Fibroblast of pulmonary artery (primary cell): ENCODE data around the gene ANXA8.

Experiments used
- DNase-seq: peaks from one replicate; pipeline ENCODE4 v3.0.0-alpha.2; 2010; ENCODE audit warnings: low read depth
- H3K4me3 ChIP-seq: replicated peaks from 2 replicates; pipeline ENCODE4 v1.5.1; 2011; ENCODE audit warnings: low read depth, mild to moderate bottlenecking, control low read depth, low read length, moderate library complexity
- TF ChIP-seq, protein P1 (sequence below): IDR thresholded peaks from 2 replicates; pipeline ENCODE4 v1.5.1; 2011; ENCODE audit warnings: mild to moderate bottlenecking, control low read depth, low read length, inconsistent platforms; ENCODE audit errors: missing control alignments

Gene ANXA8

GRCh38 chr10:47421057-47421952 is 62.6 kb downstream of the ANXA8 start:
- DNase-seq, result peak; percentile 46
- H3K4me3 ChIP-seq, result no peak overlapping the region
- TF ChIP-seq, protein P1, sequence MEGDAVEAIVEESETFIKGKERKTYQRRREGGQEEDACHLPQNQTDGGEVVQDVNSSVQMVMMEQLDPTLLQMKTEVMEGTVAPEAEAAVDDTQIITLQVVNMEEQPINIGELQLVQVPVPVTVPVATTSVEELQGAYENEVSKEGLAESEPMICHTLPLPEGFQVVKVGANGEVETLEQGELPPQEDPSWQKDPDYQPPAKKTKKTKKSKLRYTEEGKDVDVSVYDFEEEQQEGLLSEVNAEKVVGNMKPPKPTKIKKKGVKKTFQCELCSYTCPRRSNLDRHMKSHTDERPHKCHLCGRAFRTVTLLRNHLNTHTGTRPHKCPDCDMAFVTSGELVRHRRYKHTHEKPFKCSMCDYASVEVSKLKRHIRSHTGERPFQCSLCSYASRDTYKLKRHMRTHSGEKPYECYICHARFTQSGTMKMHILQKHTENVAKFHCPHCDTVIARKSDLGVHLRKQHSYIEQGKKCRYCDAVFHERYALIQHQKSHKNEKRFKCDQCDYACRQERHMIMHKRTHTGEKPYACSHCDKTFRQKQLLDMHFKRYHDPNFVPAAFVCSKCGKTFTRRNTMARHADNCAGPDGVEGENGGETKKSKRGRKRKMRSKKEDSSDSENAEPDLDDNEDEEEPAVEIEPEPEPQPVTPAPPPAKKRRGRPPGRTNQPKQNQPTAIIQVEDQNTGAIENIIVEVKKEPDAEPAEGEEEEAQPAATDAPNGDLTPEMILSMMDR, result no peak

- no peak for DNase-seq
- H3K4me3 ChIP-seq, result no peak overlapping the region
- TF ChIP-seq, protein P1, result no peak
Observed at GRCh38 chr10:47420305-47421056, 63.4 kb downstream of the ANXA8 start.

GRCh38 chr10:47419421-47419820 is 64.5 kb downstream of the ANXA8 start:
- no peak overlapping the region for H3K4me3 ChIP-seq
- TF ChIP-seq, protein P1, result no peak
- no peak for DNase-seq

DNA sequence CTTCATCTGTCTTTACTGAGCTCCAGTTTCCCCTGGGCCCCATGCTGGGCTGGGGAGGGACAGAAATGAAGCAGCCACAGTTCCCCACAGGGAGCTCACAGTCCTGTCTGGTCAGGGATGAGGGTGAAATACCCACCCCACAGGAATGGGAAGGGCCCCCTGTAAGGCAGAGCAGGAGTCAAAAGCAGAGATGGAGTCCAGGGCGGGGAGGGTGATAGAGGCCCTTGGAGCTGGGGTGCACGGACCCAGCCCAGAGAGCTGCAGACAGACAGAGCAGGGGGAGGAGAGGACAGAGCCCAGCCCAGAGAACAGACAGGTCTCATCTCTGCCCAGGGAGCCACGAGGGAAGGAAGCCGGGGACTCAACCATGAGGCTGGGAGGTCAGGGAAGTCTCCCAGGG is 64.9 kb downstream of the ANXA8 start:
- TF ChIP-seq, protein P1, result no peak
- H3K4me3 ChIP-seq, result no peak overlapping the region
- no peak for DNase-seq

DNA sequence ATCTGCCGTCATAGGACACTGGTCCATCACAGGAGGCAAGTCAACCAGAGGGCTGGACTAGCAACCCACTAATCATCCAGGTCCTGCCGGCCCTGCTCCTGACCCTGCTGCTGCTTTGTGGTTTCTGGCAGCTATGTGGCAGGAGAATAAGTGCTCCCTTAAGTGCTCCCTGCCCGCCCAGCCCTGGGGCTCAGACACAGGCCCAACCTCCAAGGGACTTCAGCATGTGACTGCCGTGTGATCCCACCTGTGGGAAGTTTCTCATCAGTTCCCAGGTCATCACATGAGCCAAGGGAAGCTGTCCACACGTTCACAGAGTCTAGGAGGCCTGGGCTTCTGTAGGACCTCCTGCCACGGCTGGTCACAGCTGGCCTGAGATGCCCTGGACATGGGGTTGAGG is 65.6 kb downstream of the ANXA8 start:
- TF ChIP-seq, protein P1, result no peak
- H3K4me3 ChIP-seq, result no peak overlapping the region
- DNase-seq, result no peak
